Stomach (tissue), 4 donors: Measurements from ENCODE around the gene OMP.

Source experiments
- CTCF ChIP-seq, 7 experiments: fragments of 450-650 bp in 4 of 7; fragments of 200-600 bp in 3 of 7; sonication (generic) in 3 of 7; IDR thresholded peaks; one replicate each; pipeline ENCODE4 v1.5.1; 2016 to 2019; ENCODE audit warnings: antibody characterized with exemption in 7 of 7, control low read depth in 2 of 7, mild to moderate bottlenecking in 1 of 7
- EP300 ChIP-seq: sonication (generic); formaldehyde crosslinking; IDR thresholded peaks from one replicate; pipeline ENCODE4 v1.6.1; 2017; ENCODE audit warnings: antibody characterized with exemption
- POLR2A ChIP-seq, 4 donors: fragments of 450-650 bp; IDR thresholded peaks; one replicate each; pipeline ENCODE4 v1.6.1; 2016; ENCODE audit warnings: antibody characterized with exemption in 4 of 4, control low read depth in 2 of 4, mild to moderate bottlenecking in 1 of 4, moderate library complexity in 1 of 4
- POLR2AphosphoS5 ChIP-seq, 3 donors: sonication (generic); formaldehyde crosslinking; IDR thresholded peaks; one replicate each; pipeline ENCODE4 v1.6.1; 2016; ENCODE audit warnings: antibody characterized with exemption in 3 of 3

- TF ChIP-seq CTCF (IDR thresholded peaks at IDR 0.05) (peak in 1 of 7 experiments; percentile 7), POLR2AphosphoS5 (IDR thresholded peaks at IDR 0.05) (no peak), POLR2A (IDR thresholded peaks at IDR 0.05) (no peak), EP300 (no peak)
Observed at GRCh38 chr11:77115181-77115611, 12.6 kb downstream of the OMP start.
